Stimulated activated CD4-positive, alpha-beta T cell treated with anti-CD3 and anti-CD28 coated beads, Interleukin-12 subunit alpha, Interleukin-12 subunit beta, amount 100 ng/mL, for 4 hours (primary cell): Measurements from ENCODE around the gene RAD54L.
"Not testable (repeated sequence)": the region's sequence is repeated elsewhere in the genome, so short reads cannot be mapped to it uniquely, and the experiment has no call there.

Source experiments
- DNase-seq: peaks from one replicate; pipeline ENCODE4 v3.0.0-alpha.2; 2020

RAD54L gene

DNA sequence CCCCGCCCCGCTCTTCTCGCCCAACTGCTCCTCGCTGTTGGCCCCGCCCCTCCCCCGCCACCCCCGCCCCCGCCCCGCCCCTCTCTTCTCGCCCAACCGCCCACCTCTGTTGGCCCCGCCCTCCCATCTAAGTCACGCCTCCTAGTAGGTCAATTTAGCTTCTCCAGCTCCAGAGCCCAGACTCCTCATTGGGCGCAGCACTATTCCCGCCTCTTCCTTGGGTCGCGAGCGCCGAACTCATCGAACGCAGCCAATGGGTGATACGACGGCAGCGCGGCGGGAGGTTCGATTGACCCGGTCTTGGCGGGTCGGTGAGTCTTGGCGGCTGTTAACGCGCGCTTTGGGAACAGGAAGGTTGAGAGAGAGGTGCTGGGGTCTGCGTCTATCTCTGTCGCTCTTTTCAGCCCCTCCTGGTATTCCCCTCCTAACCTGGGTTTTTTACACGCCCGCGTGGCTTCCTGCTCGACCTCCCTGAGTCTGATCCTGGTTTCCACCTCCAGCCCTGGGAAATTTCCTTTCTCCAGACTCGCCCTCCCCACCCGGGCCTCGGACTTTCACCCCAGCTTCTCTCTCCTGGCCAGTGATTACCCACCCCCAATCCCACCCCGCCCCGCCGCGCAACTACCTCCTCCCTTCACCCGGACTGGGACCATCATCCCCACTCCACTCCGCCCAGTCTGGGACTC lies at the start of gene RAD54L:
Gene RAD54L, plus strand, starts transcription at position 328 of the 686 bp plus-strand sequence. CDS start 643 bp downstream, outside the sequence.
- peak; percentile 96 for DNase-seq

GRCh38 chr1:46197964-46198811 lies 49.4 kb upstream of the RAD54L start, which contains the start of gene POMGNT1:
Gene POMGNT1, minus strand, starts transcription at chr1:46198434. Its CDS starts 613 bp downstream, at chr1:46197821.
- DNase-seq, result peak; percentile 77

- DNase-seq, result no peak
Observed at GRCh38 chr1:46199233-46199749, 48.3 kb upstream of the RAD54L start.

- DNase-seq, result no peak
Observed at GRCh38 chr1:46203738-46204405, 43.7 kb upstream of the RAD54L start.

GRCh38 chr1:46204406-46204742 lies 43.2 kb upstream of the RAD54L start:
- no peak for DNase-seq

GRCh38 chr1:46205141-46205540 lies 42.4 kb upstream of the RAD54L start:
- DNase-seq, result no peak

DNA sequence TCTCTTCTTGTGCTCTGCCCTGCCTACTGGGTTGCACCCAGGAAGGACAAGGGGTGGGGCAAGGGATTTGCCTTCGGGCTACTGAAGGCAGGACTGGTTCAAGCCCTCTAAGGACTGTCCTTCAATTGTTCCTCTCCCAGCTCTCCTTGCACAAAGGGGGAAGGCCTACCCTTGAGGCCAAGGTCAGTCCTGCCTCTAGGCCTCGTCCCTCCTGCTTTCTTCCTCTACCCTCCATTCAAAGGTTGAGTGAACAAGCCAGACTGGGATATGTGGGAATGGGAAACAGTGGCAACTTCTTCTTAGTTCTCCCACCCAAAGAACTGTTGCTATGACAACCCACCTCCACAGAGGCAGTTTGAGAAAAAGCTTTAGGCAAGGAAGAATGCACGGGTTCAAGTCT lies 41.8 kb upstream of the RAD54L start:
- no peak for DNase-seq

DNA sequence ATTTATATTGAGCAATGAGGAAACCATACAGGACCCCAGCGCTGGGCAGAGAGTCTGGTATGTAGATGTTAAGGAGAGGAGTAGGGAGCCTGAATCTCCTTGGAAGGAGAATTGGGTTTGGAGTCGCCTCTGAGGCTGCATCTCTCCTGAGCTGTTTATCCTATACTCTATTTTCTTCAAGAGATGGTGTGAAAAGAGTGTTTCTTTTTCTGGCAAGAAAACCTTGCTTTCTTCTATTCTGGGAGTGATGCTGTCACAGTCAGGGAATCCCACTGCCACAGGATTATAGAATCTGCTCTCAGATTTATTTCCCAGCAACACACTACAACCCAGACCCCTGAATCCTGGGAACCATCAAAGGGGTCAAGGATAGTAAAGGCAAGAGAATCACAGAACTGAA lies 41.2 kb upstream of the RAD54L start:
- no peak for DNase-seq

DNA sequence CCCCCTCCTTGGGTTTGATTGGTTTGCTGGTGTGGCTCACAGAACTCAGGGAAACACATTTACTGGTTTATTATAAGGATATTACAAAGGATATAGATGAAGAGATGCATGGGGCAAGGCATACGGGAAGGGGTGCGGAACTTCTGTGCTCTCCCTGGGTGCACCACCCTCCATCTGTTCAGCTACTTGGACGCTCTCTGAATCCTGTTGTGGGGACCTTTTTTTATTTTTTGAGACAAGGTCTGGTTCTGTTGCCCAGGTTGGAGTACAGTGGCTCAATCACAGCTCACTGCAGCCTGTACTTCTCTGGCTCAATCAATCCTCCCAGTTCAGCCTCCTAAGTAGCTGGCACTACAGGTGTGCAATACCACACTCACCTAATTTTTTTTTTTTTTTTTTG lies 37.0 kb upstream of the RAD54L start:
- DNase-seq, result no peak

DNA sequence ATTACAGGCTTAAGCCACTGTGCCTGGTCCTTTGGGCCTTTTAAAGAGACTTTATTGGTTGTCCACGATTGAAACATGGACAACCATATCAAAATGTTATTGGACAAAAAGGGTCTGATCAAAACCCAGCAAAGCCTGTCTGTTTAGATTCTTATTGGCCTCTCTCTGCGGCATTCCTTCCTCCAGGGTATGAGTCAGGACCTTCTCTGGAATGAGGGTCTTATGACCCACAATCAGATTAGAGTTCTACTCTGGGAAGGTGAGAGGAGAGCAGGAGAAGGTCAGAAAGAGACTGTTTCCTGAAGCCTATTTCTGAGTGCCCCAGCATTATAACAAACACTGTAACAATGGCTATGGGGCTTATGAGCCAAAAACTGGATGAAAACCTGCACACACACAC lies 36.5 kb upstream of the RAD54L start:
- no peak for DNase-seq

DNA sequence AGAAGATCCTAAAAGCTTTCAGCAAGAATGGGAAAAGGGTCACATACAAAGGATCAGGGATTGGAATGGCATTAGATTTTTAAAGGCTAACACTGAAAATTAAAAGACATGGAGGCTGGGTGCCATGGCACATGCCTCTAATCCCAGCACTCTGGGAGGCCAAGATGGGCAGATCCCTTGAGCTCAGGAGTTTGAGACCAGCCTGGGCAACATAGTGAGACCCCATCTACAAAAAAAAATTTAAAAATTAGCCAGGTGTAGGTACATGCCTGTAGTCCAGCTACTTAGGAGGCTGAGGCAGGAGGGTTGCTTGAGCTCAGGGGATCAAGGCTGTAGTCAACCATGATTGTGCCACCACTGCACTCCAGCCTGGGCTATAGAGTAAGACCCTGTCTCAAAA lies 32.1 kb upstream of the RAD54L start:
- no peak for DNase-seq

DNA sequence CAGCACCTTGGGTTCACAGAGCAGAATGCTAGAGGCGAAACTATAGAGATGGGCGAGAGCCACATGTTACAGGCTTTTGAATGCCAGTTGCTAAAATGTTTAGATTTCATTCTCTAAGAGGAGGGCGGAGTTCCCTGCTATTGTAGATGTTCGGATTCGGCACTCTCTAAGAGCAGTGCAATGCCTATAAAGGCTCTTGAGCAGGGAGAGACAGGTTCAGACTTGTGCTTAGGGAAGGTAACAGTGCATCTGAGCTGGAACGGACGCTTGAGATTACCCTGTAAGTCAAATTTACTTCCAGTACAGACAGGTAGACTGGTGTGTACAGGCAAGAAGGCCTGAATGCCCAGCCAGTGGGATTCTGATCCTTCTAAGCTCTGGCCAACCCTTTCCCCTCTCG lies 29.1 kb upstream of the RAD54L start:
- no peak for DNase-seq

DNA sequence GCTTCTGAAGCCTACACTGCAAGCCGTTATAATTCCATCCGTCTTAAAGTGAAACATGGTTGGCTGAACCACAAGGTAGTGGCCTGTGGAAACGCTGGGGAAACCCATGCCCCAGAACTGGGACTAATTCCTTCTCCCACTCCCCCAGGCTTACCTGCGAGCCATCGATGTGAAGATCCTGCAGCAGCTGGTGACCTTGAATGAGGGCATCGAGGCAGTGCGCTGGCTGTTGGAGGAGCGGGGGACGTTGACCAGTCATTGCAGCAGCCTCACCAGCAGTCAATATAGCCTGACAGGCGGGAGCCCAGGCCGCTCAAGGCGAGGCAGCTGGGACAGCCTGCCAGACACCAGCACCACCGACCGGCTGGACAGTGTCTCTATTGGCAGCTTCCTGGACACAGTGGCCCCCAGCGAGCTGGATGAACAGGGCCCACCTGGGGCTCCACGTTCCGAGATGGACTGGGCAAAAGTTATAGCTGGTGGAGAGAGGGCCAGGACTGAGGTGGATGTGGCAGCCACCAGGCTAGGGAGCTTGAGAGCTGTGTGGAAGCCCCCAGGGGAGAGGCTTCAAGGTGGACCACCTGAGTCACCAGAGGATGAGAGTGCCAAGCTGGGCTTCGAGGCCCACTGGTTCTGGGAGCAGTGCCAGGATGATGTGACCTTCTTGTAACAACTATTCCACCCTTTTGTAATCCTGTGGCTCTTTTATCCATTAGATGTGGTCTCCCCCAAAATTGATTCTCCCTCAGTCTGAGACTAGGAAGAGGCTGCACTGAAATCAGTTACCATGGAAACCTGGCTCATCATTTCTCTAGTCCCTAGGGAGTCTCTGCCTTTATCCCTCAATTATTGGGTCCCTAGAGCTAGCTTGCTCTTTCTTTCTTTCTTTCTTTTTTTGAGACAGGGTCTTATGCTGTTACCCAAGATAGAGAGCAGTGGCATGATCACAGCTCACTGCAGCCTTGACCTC lies 27.7 kb upstream of the RAD54L start:
- no peak for DNase-seq

DNA sequence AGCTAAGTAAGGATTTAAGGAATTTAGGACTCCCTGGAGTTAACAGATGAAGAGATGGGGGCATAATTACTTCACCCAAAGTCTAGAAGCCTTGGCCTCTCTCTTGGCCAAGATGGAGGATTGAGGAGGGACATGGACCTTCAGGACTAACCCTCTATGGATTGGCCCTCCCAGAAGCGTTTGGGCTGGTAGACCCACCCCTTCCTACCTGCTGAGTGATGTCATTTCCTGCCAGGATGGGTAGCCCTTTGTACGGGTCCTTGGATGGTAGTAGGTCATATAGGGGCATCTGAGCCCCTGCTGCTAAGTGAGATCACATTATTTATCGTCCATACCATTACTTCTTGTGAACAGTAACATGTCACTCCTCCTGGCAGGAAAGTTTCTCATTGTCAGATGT lies 26.8 kb upstream of the RAD54L start:
- no peak for DNase-seq

- no peak for DNase-seq
Observed at GRCh38 chr1:46221749-46222148, 25.8 kb upstream of the RAD54L start.

DNA sequence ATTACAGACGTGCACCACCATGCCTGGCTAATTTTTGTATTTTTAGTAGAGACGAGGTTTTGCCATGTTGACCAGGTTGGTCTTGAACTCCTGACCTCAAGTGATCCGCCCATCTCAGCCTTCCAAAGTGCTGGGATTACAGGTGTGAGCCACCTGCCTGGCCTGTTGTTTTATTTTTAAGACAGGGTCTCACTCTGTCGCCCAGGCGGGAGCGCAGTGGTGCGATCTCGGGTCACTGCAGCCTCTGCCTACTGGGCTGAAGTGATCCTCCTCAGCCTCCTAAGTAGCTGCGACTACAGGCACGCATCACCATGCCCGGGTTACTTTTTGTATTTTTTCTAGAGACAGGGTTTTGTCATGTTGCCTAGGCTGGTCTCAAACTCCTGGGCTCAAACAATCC lies 24.5 kb upstream of the RAD54L start:
- not testable (repeated sequence) for DNase-seq

DNA sequence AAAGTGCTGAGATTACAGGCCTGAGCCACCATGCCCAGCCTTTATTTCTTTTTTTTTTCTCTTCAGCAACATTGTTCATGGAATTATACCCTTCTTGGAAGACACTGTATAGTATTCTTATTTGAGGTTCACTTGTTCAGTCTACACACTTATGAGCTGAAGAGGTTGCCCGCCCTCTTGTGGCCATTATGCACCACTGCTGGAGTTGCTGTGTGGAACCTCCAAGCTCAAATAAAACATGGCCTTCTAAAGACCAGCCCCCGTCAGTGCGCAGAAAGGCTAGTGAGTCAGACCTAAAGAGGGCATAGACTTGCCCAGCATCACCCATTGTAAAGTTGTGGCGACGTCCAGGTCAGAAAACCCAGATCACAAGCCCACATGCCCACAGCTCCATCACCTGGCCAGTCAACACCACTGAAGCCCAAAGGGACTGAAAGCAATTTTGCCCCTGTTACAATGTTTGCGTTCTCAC lies 24.1 kb upstream of the RAD54L start:
- peak; percentile 46 for DNase-seq

DNA sequence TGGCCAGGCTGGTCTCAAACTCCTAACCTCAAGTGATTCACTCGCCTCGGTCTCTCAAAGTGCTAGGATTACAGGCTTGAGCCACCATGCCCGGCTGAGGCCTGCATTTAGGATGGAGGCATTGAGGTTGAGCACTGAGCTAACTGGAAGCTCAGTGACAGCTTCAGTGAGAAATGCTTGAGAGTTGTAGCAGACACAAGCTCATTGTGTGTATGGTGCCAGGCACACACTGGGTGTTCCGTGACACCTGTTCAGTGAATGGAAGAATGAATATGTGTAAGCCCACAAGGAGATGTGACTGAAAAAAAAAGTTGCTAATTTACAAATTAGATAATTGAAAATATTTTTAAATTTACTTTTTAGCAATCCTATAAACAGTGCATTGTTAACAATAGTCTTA lies 22.6 kb upstream of the RAD54L start:
- no peak for DNase-seq

DNA sequence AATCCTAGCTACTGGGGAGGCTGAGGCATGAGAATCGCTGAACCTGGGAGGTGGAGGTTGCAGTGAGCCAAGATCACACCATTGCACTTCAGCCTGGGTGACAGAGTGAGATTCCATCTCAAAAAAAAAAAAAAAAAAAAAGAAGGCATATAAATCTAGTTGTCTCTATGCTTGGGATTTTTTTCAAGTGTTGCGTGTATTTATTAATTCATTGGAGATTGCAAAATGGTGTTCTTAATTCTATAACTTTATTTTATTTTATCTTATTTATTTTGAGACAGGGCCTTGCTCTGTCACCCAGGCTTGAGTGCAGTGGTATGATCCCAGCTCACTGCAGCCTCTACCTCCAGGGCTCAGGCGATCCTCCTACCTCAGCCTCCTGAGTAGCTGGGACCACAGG lies 16.3 kb upstream of the RAD54L start:
- DNase-seq, result not testable (repeated sequence)

DNA sequence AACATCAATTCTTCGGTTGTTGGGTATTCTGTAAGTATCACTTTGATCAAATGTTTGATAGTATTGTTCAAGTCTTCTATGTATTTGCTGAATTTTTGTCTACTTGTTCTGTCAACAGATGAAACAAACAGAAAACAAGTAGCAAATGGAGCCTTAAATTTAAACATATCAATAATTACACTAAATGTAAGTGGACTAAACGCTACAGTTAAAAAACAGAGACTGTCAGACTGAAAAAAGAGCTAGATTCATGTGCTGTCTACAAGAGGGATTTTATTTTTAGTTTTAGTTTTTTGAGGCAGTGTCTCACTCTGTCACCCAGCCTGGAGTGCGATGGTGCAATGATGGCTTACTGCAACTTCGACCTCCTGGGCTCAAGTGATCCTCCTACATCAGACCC lies 10.7 kb upstream of the RAD54L start:
- DNase-seq, result no peak

DNA sequence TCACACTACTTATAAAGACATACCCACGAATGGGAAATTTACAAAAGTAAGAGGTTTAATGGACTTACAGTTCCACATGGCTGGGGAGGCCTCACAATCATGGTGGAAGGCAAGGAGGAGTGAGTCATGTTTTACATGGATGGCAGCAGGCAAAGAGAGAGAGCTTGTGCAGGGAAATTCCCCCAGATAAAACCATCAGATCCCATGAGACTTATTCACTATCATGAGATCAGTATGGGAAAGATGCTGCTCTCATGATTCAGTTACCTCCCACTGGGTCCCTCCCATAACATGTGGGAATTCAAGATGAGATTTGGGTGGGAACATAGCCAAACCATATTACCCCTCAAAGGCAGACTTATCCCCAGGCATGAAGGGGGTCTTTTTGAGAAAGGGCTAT lies 8.7 kb upstream of the RAD54L start:
- not testable (repeated sequence) for DNase-seq

- not testable (repeated sequence) for DNase-seq
Observed at GRCh38 chr1:46241733-46242132, 5.8 kb upstream of the RAD54L start.
